Left forelimb (tissue), 1 donor: ENCODE results near the gene CCDC30.

Experiments used
- DNase-seq: peaks from one replicate; pipeline ENCODE4 v3.0.0-alpha.2; 2018; ENCODE audit warnings: low spot score

The CCDC30 gene

GRCh38 chr1:42462828-42463763 is at the start of gene CCDC30:
Gene CCDC30 (plus strand): TSS chr1:42463286. CDS start chr1:42480552, 17,266 bp downstream.
- peak; percentile 94 for DNase-seq

- DNase-seq, result no peak
These were observed 48.3 kb upstream of the CCDC30 start for GRCh38 chr1:42414551-42415496.

GRCh38 chr1:42417166-42417565 is 45.9 kb upstream of the CCDC30 start:
- no peak for DNase-seq

- no peak for DNase-seq
These were observed 44.6 kb upstream of the CCDC30 start for GRCh38 chr1:42418516-42418915.

GRCh38 chr1:42419126-42419821 is 43.8 kb upstream of the CCDC30 start:
- peak; percentile 83 for DNase-seq

GRCh38 chr1:42420121-42420520 is 43.0 kb upstream of the CCDC30 start:
- no peak for DNase-seq

GRCh38 chr1:42420911-42421585 is 42.0 kb upstream of the CCDC30 start:
- peak; percentile 85 for DNase-seq

GRCh38 chr1:42422737-42423136 is 40.3 kb upstream of the CCDC30 start:
- no peak for DNase-seq

GRCh38 chr1:42423681-42424080 is 39.4 kb upstream of the CCDC30 start:
- DNase-seq, result no peak

- no peak for DNase-seq
These were observed 38.9 kb upstream of the CCDC30 start for GRCh38 chr1:42424201-42424600.

GRCh38 chr1:42427240-42427639 is 35.8 kb upstream of the CCDC30 start:
- no peak for DNase-seq

GRCh38 chr1:42429603-42430002 is 33.5 kb upstream of the CCDC30 start:
- no peak for DNase-seq

- no peak for DNase-seq
These were observed 32.6 kb upstream of the CCDC30 start for GRCh38 chr1:42430286-42431135.

GRCh38 chr1:42431514-42431913 is 31.6 kb upstream of the CCDC30 start:
- DNase-seq, result no peak

- DNase-seq, result no peak
These were observed 30.4 kb upstream of the CCDC30 start for GRCh38 chr1:42432714-42433113.

- no peak for DNase-seq
These were observed 29.7 kb upstream of the CCDC30 start for GRCh38 chr1:42433369-42433768.

GRCh38 chr1:42434340-42434739 is 28.7 kb upstream of the CCDC30 start:
- no peak for DNase-seq

GRCh38 chr1:42439940-42440339 is 23.1 kb upstream of the CCDC30 start:
- DNase-seq, result no peak

- no peak for DNase-seq
These were observed 20.4 kb upstream of the CCDC30 start for GRCh38 chr1:42442662-42443061.

GRCh38 chr1:42449256-42449655 is 13.8 kb upstream of the CCDC30 start:
- no peak for DNase-seq
